Thoracic aorta (tissue), 2 donors: ENCODE data around the gene PXMP4. TPM values are rescaled to one million over a fixed set of nuclear protein-coding genes. Genes with fewer than 3 reads are reported as not detected.

Experiments used
- ATAC-seq: fragments of 150-250 bp; one replicate; pipeline ENCODE4 v1.8.0; 2017; ENCODE audit warnings: low read depth; ENCODE audit not compliant: insufficient number of reproducible peaks, low FRiP score
- DNase-seq: peaks from one replicate; pipeline ENCODE4 v3.0.0-alpha.2; 2020; ENCODE audit warnings: low spot score
- H3K27ac ChIP-seq, 2 donors: fragments of 200-600 bp; sonication (generic); 1 replicate in 1 of 2; 2 replicates in 1 of 2; pipeline ENCODE4 v1.5.1; 2016; ENCODE audit warnings: mild to moderate bottlenecking in 2 of 2, moderate library complexity in 2 of 2
- H3K27me3 ChIP-seq: fragments of 200-600 bp; sonication (generic); replicated peaks from 2 replicates; pipeline ENCODE4 v1.6.0; 2016; ENCODE audit warnings: mild to moderate bottlenecking; ENCODE audit not compliant: insufficient read depth
- H3K36me3 ChIP-seq: fragments of 200-600 bp; sonication (generic); one replicate; pipeline ENCODE4 v1.5.1; 2016
- H3K4me1 ChIP-seq, 2 donors: fragments of 200-600 bp; sonication (generic); 1 replicate in 1 of 2; 2 replicates in 1 of 2; pipeline versions ENCODE4 v1.5.1 to v1.6.0; 2016; ENCODE audit warnings: low read depth in 2 of 2, mild to moderate bottlenecking in 1 of 2; ENCODE audit not compliant: control insufficient read depth in 1 of 2
- H3K4me3 ChIP-seq: fragments of 200-600 bp; sonication (generic); 2 replicates; pipeline ENCODE4 v1.5.1; 2016; ENCODE audit warnings: mild to moderate bottlenecking
- H3K9me3 ChIP-seq: fragments of 200-600 bp; sonication (generic); 2 replicates; pipeline ENCODE4 v1.5.1; 2016
- CTCF ChIP-seq: fragments of 200-600 bp; sonication (generic); IDR thresholded peaks from one replicate; pipeline ENCODE4 v1.5.1; 2019; ENCODE audit warnings: antibody characterized with exemption
- total RNA-seq, 2 donors: library from RNA; depleted of rRNA; stranded (reverse); fragments of >200 nt; gene quantifications; one replicate each; pipeline versions ENCODE4 v1.1.0 to v1.2.3, GENCODE V29; 2016

PXMP4 gene
- total RNA-seq, 2 donors from 2014 or later = 3.3 to 4.1 TPM

- Histone ChIP-seq H3K4me1 (peaks cover 8 to 17% of the 10 kb centered on the region in 2 donors), H3K4me3 (peak within 1 kb of the TSS; percentile 60), H3K36me3 (no peaks in the 10 kb centered on the region), H3K9me3 (no peaks in the 10 kb centered on the region), H3K27me3 (no peaks in the 10 kb centered on the region), H3K27ac (peak within 1 kb of the TSS; percentile 16 to 32)
- DNase-seq (peak; percentile 67), ATAC-seq (peak; percentile 92)
- peak; percentile 55 for TF ChIP-seq CTCF
Observed at GRCh38 chr20:33686100-33686983, 33.8 kb downstream of the PXMP4 start, which contains the start of gene E2F1. Gene E2F1 (minus strand): TSS chr20:33686385. CDS start chr20:33686264, 121 bp downstream.

- ATAC-seq (no peak), DNase-seq (no peak)
- peaks cover 15 to 25% of the 10 kb centered on the region in 2 donors for H3K4me1 ChIP-seq
- peak overlapping the region; percentile 60 for H3K4me3 ChIP-seq
- no peaks in the 10 kb centered on the region for H3K9me3 ChIP-seq
- H3K27ac ChIP-seq = no peak overlapping the region
- no peak for TF ChIP-seq CTCF
- no peaks in the 10 kb centered on the region for H3K27me3 ChIP-seq
- H3K36me3 ChIP-seq = no peaks in the 10 kb centered on the region
Observed at GRCh38 chr20:33685328-33686099, 34.6 kb downstream of the PXMP4 start.

- DNase-seq = no peak
- no peak overlapping the region for H3K4me3 ChIP-seq
Observed at GRCh38 chr20:33684533-33685327, 35.4 kb downstream of the PXMP4 start.

GRCh38 chr20:33681728-33682353 lies 38.3 kb downstream of the PXMP4 start:
- DNase-seq = no peak
- no peak for TF ChIP-seq CTCF
- H3K27ac ChIP-seq = no peak overlapping the region
- H3K4me1 ChIP-seq = peaks cover 19 to 32% of the 10 kb centered on the region in 2 donors
- no peak for ATAC-seq
- no peaks in the 10 kb centered on the region for H3K27me3 ChIP-seq
- no peaks in the 10 kb centered on the region for H3K36me3 ChIP-seq
- H3K4me3 ChIP-seq = no peak overlapping the region
- H3K9me3 ChIP-seq = no peaks in the 10 kb centered on the region

More at GRCh38 chr20:33684533-33685327, 35.4 kb downstream of the PXMP4 start:
- Histone ChIP-seq H3K27ac (no peak overlapping the region), H3K9me3 (no peaks in the 10 kb centered on the region), H3K4me1 (peaks cover 19 to 33% of the 10 kb centered on the region in 2 donors), H3K27me3 (no peaks in the 10 kb centered on the region), H3K36me3 (no peaks in the 10 kb centered on the region)
- no peak for ATAC-seq
- TF ChIP-seq CTCF = no peak
